CD4-positive, alpha-beta T cell (primary cell): ENCODE measurements around the gene TPR. TPM values are rescaled to one million over a fixed set of nuclear protein-coding genes. Genes with fewer than 3 reads are reported as not detected.

Experiments used
- ATAC-seq: fragments of 200-7000 bp; cut with Tn5 transposase; one replicate; pipeline ENCODE4 v1.10.0; 2022; ENCODE audit warnings: mild to moderate bottlenecking; ENCODE audit not compliant: poor library complexity
- CTCF ChIA-PET: fragments of 350-600 bp; sonication (Branson Sonifier 250); formaldehyde crosslinking; loops from one replicate; lab custom pipeline; 2021; ENCODE audit warnings: antibody characterized with exemption, inconsistent platforms; lab: Charles Lee
- POLR2A ChIA-PET: fragments of 350-600 bp; sonication (Branson Sonifier 250); formaldehyde crosslinking; loops from one replicate; lab custom pipeline; 2021; ENCODE audit warnings: antibody characterized with exemption, inconsistent platforms; lab: Charles Lee
- DNase-seq, 14 experiments: peaks; one replicate each; pipeline ENCODE4 v3.0.0-alpha.2; 2013 to 2020; ENCODE audit warnings: mixed read lengths in 2 of 14
- H3K27ac ChIP-seq, 2 donors: one replicate each; pipeline versions ENCODE4 v1.5.1 to v1.7.0; 2013; ENCODE audit warnings: low read length in 2 of 2, low read depth in 1 of 2, mild to moderate bottlenecking in 1 of 2
- H3K27me3 ChIP-seq, 2 experiments: 1 replicate in 1 of 2; 2 replicates in 1 of 2; pipeline versions ENCODE4 v1.6.1 to v1.7.0; 2013; ENCODE audit warnings: low read length in 2 of 2, control low read depth in 1 of 2, mild to moderate bottlenecking in 1 of 2, moderate library complexity in 1 of 2; ENCODE audit not compliant: insufficient read depth in 2 of 2, control insufficient read depth in 1 of 2
- H3K36me3 ChIP-seq: one replicate; pipeline ENCODE4 v1.6.1; 2013; ENCODE audit warnings: low read length, control low read depth; ENCODE audit not compliant: insufficient read depth
- H3K4me1 ChIP-seq: one replicate; pipeline ENCODE4 v1.6.1; 2013; ENCODE audit warnings: low read length, control low read depth; ENCODE audit not compliant: insufficient read depth
- H3K4me3 ChIP-seq: one replicate; pipeline ENCODE4 v1.5.1; 2013; ENCODE audit warnings: mild to moderate bottlenecking, low read length, moderate library complexity
- H3K9me3 ChIP-seq, 2 experiments: 1 replicate in 1 of 2; 2 replicates in 1 of 2; pipeline versions ENCODE4 v1.6.1 to v1.7.0; 2013; ENCODE audit warnings: low read length in 2 of 2, mild to moderate bottlenecking in 2 of 2, control low read depth in 1 of 2, moderate library complexity in 1 of 2; ENCODE audit not compliant: control insufficient read depth in 1 of 2, insufficient read depth in 1 of 2
- H3K27ac Mint-ChIP-seq: one replicate; pipeline ENCODE4 v1.8.0; 2020; ENCODE audit warnings: mixed read lengths
- H3K27me3 Mint-ChIP-seq: one replicate; pipeline ENCODE4 v1.8.0; 2021; ENCODE audit warnings: mixed read lengths
- H3K36me3 Mint-ChIP-seq: one replicate; pipeline ENCODE4 v1.8.0; 2021; ENCODE audit warnings: low read depth, mixed read lengths
- H3K4me1 Mint-ChIP-seq: one replicate; pipeline ENCODE4 v1.8.0; 2021; ENCODE audit warnings: low read depth, mixed read lengths
- H3K4me3 Mint-ChIP-seq: one replicate; pipeline ENCODE4 v1.8.0; 2020; ENCODE audit warnings: mild to moderate bottlenecking, mixed read lengths
- H3K9me3 Mint-ChIP-seq: one replicate; pipeline ENCODE4 v1.8.0; 2020; ENCODE audit warnings: mixed read lengths
- intact Hi-C, 2 experiments: fragments of 100-400 bp; cut with DNase I in 1 of 2; cut with micrococcal nuclease in 1 of 2; formaldehyde crosslinking; loops; one replicate each; pipeline versions ENCODE4 v1.15.1 to v1.9.0; 2023 to 2025; cut with DNase I, micrococcal nuclease
- total RNA-seq, 174 experiments: library from RNA in 2 of 174; stranded (reverse) in 2 of 174; gene quantifications; one replicate each; pipeline ENCODE4 v1.2.3 and lab custom pipeline; 2021 to 2026
- TF ChIP-seq, protein P1 (sequence below): fragments of 200-600 bp; IDR thresholded peaks from one replicate; pipeline ENCODE4 v1.8.0; 2022; ENCODE audit warnings: antibody characterized with exemption, mild to moderate bottlenecking

The TPR gene
- total RNA-seq, 2 experiments from 2014 or later, result 82.3 to 91.3 TPM

- H3K27ac ChIP-seq, result no peak overlapping the region
- H3K27me3 ChIP-seq, result no peaks in the 10 kb centered on the region
- no peak overlapping the region for H3K4me3 Mint-ChIP-seq
- H3K27ac Mint-ChIP-seq, result no peak overlapping the region
- H3K4me3 ChIP-seq, result no peak overlapping the region
- ATAC-seq, result no peak
- no peak for DNase-seq
- ChIA-PET CTCF (interaction anchor here (0.5 to 1.7 kb wide), 5 partner anchors 8 to 56 kb away, joined by 3 to 6 read pairs (median 4); partner anchors contain the start of gene TPR), POLR2A (interaction anchor here (0.6 to 2.4 kb wide), 6 partner anchors 22 to 49 kb away, joined by 3 to 8 read pairs (median 4); partner anchors contain the start of gene TPR)
- peaks cover 82% of the 10 kb centered on the region for H3K36me3 ChIP-seq
- intact Hi-C loops, result loop anchor here in 1 of 2 experiments (10.0 kb wide), 2 partner anchors 171 to 511 kb away; no protein-coding TSS in a partner anchor
- no peaks in the 10 kb centered on the region for H3K27me3 Mint-ChIP-seq
- no peaks in the 10 kb centered on the region for H3K4me1 ChIP-seq
- TF ChIP-seq, protein P1, sequence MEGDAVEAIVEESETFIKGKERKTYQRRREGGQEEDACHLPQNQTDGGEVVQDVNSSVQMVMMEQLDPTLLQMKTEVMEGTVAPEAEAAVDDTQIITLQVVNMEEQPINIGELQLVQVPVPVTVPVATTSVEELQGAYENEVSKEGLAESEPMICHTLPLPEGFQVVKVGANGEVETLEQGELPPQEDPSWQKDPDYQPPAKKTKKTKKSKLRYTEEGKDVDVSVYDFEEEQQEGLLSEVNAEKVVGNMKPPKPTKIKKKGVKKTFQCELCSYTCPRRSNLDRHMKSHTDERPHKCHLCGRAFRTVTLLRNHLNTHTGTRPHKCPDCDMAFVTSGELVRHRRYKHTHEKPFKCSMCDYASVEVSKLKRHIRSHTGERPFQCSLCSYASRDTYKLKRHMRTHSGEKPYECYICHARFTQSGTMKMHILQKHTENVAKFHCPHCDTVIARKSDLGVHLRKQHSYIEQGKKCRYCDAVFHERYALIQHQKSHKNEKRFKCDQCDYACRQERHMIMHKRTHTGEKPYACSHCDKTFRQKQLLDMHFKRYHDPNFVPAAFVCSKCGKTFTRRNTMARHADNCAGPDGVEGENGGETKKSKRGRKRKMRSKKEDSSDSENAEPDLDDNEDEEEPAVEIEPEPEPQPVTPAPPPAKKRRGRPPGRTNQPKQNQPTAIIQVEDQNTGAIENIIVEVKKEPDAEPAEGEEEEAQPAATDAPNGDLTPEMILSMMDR, result no peak
- H3K9me3 ChIP-seq, result no peaks in the 10 kb centered on the region
- peaks cover 26% of the 10 kb centered on the region for H3K4me1 Mint-ChIP-seq
- H3K9me3 Mint-ChIP-seq, result no peaks in the 10 kb centered on the region
- peaks cover 88% of the 10 kb centered on the region for H3K36me3 Mint-ChIP-seq
Observed at GRCh38 chr1:186326009-186326408, 49.0 kb downstream of the TPR start.

GRCh38 chr1:186325239-186325638, 49.8 kb downstream of the TPR start:
- intact Hi-C loops, result loop anchor here (1.0 to 10.0 kb wide), 4 partner anchors 52 to 510 kb away; no protein-coding TSS in a partner anchor
- Mint-ChIP-seq H3K4me3 (no peak overlapping the region), H3K36me3 (peaks cover 88% of the 10 kb centered on the region), H3K27ac (peak overlapping the region; percentile 16), H3K27me3 (no peaks in the 10 kb centered on the region), H3K4me1 (peaks cover 31% of the 10 kb centered on the region), H3K9me3 (no peaks in the 10 kb centered on the region)
- Histone ChIP-seq H3K4me1 (no peaks in the 10 kb centered on the region), H3K9me3 (no peaks in the 10 kb centered on the region), H3K36me3 (peaks cover 82% of the 10 kb centered on the region), H3K27ac (no peak overlapping the region), H3K4me3 (no peak overlapping the region), H3K27me3 (no peaks in the 10 kb centered on the region)
- TF ChIP-seq, protein P1, result peak; percentile 63
- ATAC-seq (peak; percentile 76), DNase-seq (peak in 4 of 14 experiments; percentile 26 to 59 (median 52))
- POLR2A ChIA-PET, result interaction anchor here (0.8 to 2.4 kb wide), 7 partner anchors 19 to 51 kb away, joined by 3 to 8 read pairs (median 4); partner anchors contain the start of gene TPR
- CTCF ChIA-PET, result interaction anchor here (0.5 to 1.7 kb wide), 7 partner anchors 8 to 57 kb away, joined by 3 to 6 read pairs (median 4); partner anchors contain the start of gene TPR

- H3K9me3 ChIP-seq, result no peaks in the 10 kb centered on the region
- no peak overlapping the region for H3K27ac ChIP-seq
- H3K36me3 ChIP-seq, result peaks cover 87% of the 10 kb centered on the region
- Mint-ChIP-seq H3K36me3 (peaks cover 92% of the 10 kb centered on the region), H3K9me3 (no peaks in the 10 kb centered on the region), H3K4me3 (peak overlapping the region; percentile 30), H3K27ac (peak overlapping the region; percentile 47), H3K27me3 (no peaks in the 10 kb centered on the region), H3K4me1 (peaks cover 31% of the 10 kb centered on the region)
- CTCF ChIA-PET, result no interaction called here
- TF ChIP-seq, protein P1, result no peak
- no peaks in the 10 kb centered on the region for H3K4me1 ChIP-seq
- H3K4me3 ChIP-seq, result no peak overlapping the region
- no peak for DNase-seq
- no peaks in the 10 kb centered on the region for H3K27me3 ChIP-seq
- POLR2A ChIA-PET, result interaction anchor here (0.7 to 2.4 kb wide), 3 partner anchors 18 to 51 kb away, joined by 3 to 8 read pairs (median 6); no protein-coding TSS in a partner anchor
- intact Hi-C loops, result loop anchor here (2.0 to 10.0 kb wide), 4 partner anchors 38 to 509 kb away; no protein-coding TSS in a partner anchor
- ATAC-seq, result no peak
Observed at GRCh38 chr1:186323865-186324264, 51.2 kb downstream of the TPR start.
